ENCODE data around the gene ASH1L.
"Not testable (repeated sequence)": the region's sequence is repeated elsewhere in the genome, so short reads cannot be mapped to it uniquely, and the experiment has no call there.

The ASH1L gene

DNA sequence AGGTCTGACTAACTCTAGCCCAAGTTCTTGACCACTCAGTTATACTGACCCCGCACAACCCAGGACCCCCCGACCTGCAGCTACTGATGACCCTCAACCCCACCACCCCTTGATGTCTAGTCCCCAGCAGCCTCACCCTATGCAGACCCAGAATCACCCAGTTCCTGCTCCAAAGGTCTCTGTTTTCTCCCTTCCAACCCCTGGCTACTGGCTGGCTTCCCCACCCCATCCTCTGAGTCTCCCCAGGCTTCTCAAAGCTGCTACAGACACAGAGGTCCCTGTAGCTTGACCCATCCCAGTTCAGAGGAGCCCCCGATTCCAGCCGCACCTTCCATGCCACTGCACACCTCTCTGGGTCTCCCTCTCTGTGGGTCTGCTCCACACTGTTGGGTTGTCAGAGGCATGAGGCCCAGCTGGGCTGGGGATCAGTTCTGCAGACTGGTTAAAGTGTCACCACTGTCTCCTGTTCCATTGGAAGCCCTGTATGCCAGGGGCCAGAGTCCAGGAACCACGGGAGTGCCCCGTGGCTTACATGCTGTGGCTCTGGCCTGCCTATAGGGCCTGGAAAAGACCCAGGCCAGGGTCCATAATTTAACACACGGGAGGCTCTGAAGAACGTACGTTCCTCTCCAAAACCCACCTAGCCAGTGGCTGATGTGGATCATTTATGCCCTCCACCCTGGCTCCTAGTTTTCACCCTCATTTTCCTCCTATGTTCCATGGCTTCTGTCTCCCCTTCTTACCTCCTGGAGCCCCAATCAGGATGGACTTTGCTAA, 261.9 kb downstream of the ASH1L start:
- no peak for DNase-seq

DNA sequence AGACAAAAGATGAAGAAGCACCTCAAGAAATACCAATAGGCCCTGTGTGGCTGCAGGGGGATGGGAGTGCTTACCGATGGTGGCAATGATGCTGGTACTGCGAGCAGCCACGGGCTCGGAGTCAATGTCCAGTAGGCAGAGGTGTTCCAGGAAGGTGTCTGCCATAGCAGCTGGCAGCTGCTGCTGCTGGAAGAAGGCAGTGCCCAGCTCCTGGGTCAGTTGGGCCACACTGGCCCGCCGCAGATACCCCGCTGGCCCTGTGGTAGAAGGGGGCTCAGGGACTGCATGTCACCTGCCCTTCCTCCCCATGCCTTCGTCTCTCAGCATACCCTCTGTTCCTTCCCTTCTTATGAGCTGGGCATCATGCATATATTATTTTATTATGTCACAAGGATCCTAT, 262.6 kb downstream of the ASH1L start:
- DNase-seq: no peak

DNA sequence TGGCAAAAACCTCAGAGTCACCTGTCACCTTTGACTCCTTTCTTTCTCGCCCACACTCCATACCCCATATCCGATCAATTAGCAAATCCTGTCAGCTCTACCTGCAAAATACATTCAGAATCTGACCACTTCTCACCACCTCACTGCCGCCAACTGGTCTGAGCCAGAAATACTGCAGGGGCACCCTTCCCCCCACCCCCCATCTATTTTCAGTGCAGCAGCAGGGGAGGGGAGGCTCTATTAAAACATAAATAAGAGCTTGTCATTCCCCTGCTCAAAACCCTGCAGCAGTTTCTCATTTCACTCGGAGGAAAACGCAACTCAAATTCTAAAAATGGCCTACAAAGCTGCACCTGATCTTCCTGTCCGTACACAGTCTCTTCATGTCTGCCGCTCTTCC, 265.2 kb downstream of the ASH1L start:
- no peak for DNase-seq

- DNase-seq: no peak
These were observed 265.9 kb downstream of the ASH1L start for GRCh38 chr1:155296661-155297060.

- no peak for DNase-seq
These were observed 266.7 kb downstream of the ASH1L start for GRCh38 chr1:155295942-155296267.

DNA sequence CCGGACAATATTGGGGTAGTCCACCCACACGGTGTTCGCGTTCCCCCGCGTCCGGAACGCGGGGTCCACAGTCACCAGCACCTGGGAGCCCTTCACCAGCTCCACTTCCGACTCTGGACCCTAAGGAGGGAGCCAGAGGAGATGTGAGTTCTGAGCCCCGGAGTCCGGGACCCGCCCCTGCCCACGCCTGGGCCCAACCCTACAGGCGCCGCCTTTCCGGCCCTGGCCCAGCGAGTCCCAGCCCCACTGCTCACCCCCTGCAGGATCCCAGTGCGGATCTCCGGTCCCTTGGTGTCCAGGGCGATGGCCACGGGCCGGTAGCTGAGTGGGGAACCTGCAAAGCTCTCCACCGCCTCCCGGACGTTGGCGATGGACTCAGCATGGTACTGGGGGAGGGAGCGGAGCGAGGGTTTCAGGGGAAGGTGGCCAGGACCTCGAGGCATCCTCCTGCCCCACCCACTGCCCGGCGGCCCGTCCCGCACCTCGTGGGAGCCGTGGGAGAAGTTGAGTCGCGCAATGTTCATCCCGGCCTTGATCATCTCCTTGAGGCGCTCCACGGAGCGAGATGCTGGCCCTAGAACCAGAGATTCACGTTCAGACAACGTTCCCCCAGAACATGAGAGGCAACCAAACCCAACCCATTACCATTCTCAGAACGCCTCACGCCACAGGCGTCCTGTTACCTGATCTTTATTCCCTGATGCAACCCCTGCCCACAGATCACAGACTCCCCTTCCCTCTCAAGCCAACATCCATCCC, 267.2 kb downstream of the ASH1L start:
- no peak for DNase-seq

GRCh38 chr1:155294520-155295182, 268.0 kb downstream of the ASH1L start:
- DNase-seq: no peak

GRCh38 chr1:155293086-155293749, 269.4 kb downstream of the ASH1L start:
- DNase-seq: no peak

DNA sequence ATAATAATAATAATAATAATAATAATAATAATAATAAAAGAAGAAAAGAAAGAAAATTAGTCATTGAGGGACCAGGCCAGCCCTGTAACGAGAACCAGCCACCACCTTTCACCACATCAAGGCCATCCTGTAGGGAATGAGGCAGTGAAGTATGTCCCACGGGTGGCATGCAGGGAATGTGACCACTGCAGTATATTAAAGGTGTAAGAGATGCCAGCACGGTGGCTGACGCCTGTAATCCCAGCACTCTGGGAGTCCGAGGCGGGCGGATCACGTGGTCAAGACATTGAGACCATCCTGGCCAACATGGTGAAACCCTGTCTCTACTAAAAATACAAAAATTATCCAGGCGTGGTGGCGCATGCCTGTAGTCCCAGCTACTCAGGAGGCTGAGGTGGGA, 271.6 kb downstream of the ASH1L start:
- not testable (repeated sequence) for DNase-seq

DNA sequence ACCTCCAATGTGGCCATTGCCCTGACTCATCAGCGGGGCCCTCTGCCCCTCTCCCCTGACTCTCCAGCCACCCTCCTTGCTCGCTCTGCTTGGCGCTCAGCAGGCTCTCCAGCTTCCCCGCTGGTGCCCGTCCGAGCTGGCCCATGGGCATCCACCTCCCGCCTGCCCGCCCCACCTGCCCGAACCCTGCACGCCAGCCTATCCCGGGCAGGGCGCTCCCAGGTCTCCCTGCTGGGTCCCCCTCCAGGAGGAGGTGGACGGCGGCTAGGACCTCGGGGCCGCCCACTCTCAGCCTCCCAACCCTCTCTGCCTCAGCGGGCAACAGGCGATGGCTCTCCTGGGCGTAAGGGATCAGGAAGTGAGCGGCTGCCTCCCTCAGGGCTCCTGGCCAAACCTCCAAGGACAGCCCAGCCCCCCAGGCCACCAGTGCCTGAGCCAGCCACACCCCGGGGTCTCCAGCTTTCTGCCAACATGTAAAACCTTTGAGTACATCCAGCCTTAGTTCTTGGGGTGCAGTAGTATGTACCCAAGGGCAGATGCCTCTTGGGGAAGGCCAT, 274.5 kb downstream of the ASH1L start:
- DNase-seq: no peak

GRCh38 chr1:155286544-155286943, 276.1 kb downstream of the ASH1L start:
- no peak for DNase-seq

DNA sequence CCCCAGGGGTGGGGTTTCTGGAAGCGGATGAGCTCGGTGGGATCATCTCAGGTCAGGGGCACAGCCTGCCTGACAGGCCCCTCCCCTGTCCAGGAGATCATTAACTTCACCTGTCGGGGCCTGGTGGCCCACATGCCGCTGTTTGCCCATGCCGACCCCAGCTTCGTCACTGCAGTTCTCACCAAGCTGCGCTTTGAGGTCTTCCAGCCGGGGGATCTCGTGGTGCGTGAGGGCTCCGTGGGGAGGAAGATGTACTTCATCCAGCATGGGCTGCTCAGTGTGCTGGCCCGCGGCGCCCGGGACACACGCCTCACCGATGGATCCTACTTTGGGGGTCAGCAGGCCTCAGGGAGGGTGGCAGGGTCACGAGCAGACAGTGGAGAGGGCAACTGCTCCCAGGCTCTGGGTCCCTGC, 277.0 kb downstream of the ASH1L start:
- no peak for DNase-seq
